Measurements from ENCODE around the gene CLEC16A.

The CLEC16A gene

DNA sequence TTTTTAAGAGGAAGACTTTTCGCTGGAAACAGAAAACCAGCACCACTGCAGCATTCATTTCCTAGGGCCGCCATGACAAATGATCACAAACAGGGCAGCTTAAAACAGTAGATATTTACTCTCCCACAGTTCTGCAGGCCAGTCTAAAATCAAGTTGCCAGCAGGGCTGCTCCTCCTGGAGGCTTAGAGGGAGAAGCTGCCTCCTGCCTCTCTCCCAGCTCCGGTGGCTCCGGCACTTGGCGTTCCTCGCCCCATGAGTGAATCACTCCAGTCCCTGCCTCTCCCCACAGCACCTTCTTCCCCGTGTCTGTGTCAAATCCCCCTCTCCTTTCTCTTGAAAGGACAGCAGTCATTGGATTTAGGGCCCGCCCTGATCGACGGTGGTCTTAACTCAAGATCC lies 239.6 kb downstream of the CLEC16A start:
- no peak for DNase-seq

DNA sequence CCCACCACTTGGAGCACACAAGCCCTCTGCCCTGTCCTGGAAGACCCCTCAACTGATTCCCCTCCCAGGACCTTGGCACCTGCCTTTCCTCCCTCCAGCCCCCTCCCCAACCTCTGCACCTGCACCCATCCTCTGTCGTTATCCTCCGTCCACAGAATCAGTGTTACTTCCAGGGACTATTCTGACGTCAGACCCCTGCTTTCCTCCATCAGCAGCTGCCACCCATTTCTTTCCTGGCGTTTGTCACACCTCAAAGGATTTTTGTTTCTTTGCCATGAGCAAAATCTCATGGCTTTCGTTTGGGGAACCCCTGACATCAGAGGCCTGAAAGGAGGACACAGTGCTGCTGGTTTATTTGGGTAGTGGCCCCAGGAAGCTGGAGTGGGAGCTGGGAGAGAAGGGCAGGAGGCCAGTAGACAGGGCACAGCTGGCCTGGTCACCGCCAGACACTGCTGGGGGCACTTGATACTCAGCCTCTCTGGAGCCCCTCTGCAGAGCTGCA lies 243.2 kb downstream of the CLEC16A start:
- DNase-seq: no peak

- no peak for DNase-seq
Measured at GRCh38 chr16:11188801-11189740, 244.7 kb downstream of the CLEC16A start.

DNA sequence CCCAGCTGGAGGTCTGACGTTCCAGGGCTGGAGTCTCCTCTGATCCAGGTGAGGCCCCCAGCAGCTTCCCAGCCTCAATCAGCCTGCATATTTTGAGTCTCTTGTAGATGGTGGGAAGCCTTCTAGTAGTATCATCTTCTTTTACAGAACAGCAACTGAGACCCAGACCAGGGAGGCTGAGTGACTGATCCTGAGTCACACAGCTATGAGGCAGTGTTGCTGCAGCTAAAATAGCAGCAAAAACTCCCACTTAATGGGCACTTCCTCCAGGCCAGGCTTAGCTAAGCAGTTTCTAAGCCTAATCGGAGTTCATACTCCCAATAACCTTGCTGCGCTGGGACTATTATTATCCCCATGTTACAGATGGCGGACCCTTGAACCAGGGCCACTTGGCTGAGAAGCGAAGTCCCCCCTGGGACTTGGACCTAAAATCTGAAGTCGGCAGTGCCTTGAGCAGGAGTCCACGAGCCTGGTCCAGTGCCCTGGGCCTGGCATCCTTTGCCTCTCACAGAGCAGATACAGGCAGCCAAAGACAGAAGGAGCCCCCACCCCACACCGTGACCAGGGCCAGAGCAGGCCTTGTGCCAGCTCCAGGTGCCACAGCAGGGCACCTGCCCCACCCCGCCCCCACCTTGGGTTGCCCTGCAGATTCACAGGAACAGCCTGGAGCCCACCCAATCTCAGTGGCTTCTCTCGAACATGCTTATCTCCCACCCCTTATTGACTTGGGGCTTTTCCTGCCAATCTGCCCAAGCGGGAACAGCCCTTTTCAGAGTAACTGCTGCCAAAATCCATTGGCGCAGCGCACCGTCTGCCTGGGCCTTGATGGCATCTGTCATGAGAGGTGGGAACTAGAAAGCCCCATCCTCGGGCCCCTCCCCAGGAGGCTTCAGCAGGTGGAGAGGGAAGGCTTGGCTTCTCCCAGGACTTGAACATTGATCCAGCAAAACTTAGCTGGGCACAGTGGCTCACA lies 246.5 kb downstream of the CLEC16A start:
- DNase-seq: peak; percentile 85 to 94 (median 92)

- DNase-seq: no peak
Measured at GRCh38 chr16:11191665-11192064, 247.3 kb downstream of the CLEC16A start.

DNA sequence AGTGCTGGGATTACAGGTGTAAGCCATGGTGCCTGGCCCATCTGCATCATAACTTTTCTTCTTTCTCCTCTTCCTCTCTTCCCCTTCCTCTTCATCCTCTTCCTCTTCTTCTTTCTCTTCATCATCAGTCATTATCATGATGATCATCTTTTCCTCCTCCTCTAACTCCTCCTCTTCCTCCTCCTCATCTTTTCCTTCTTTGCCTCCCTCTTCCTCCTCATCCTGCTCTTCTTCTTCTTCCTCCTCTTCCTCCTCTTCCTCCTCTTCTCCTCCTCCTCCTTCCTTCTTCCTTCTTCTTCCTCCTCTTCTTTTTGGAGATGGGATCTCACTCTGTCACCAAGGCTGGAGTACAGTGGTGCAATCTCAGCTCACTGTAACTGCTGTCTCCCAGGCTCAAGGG lies 249.1 kb downstream of the CLEC16A start:
- no peak for DNase-seq

DNA sequence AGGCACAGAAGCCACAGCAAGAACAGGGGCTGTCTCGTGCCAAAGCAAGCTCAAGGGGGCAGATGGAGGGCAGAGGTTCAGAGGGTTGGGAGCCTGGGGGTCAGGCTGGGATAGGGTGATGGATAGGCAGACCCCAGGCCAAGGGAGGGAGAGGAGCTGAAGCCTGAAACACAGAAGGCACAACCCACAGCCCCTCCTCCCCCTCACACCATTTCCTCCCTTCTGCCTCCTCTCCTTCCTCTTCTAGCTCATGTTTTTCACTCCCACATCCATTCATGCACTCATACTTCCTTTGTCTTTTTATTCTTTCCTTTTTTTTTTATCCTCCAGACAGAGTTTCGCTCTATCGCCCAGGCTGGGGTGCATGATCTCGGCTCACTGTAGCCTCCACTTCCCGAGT lies 250.5 kb downstream of the CLEC16A start:
- peak in 1 of 3 donors; percentile 32 for DNase-seq

DNA sequence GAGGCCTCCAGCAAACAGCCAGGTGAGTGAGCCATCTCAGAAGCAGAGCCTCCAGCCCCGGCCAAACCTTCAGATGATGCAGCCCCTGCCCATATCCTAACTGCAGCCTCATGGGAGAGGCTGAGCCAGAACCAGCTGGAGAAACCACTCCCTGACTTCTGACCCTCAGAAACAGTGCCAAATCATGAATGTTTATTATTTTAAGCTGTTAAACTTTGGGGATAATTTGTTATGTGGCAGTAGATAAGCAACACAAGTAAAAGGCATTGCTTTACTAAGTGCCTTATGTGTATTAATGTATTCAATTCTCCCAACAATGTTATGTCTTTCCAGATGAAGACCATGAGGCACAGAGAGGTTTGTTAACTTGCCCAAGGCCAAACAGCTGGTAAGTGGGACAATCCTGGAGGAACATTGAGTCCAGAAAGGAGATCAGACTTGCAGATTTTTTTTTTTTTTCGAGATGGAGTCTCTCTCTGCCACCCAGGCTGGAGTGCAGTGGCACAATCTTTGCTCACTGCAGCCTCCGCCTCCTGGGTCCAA lies 252.0 kb downstream of the CLEC16A start:
- DNase-seq: no peak

DNA sequence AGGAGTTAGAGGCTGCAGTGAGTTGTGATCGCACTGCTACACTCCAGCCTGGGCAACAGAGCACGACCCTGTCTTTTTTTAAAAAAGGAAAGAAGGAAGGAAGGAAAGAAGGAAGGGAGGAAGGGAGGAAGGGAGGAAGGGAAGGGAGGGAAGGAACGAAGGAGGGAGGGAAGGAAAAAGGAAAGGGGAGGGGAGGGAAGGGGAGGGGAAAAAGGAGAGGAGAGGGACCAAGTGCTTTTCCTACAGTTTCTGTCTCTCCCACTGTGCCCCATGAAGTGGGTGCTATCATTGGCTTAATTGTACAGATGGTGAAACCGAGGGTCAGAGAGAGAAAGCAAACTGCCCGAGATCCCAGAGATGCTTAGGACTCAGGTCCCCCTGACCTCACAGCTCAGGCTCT lies 254.0 kb downstream of the CLEC16A start:
- DNase-seq: no peak

DNA sequence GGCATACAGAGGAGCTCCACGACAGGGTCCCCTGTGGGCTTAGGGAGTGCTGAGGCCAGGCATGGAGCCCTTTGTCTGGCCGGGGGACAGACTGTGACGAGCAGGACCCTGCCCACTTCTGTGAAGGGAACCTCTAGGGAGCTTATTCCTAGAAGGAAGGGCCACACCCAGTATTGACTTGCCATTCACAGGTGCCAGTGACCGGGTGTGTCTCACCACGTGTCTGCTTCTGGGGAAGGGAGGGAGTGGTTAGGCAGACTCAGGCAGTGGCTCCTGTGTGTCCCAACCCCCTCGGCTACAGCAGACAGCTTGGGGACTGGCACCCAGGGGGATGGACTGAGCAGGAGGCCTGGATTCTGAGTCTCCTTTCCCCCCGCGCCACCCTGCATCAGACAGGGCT lies 254.5 kb downstream of the CLEC16A start:
- DNase-seq: no peak

- peak in 1 of 3 donors; percentile 28 for DNase-seq
Measured at GRCh38 chr16:11200592-11200991, 256.2 kb downstream of the CLEC16A start.

DNA sequence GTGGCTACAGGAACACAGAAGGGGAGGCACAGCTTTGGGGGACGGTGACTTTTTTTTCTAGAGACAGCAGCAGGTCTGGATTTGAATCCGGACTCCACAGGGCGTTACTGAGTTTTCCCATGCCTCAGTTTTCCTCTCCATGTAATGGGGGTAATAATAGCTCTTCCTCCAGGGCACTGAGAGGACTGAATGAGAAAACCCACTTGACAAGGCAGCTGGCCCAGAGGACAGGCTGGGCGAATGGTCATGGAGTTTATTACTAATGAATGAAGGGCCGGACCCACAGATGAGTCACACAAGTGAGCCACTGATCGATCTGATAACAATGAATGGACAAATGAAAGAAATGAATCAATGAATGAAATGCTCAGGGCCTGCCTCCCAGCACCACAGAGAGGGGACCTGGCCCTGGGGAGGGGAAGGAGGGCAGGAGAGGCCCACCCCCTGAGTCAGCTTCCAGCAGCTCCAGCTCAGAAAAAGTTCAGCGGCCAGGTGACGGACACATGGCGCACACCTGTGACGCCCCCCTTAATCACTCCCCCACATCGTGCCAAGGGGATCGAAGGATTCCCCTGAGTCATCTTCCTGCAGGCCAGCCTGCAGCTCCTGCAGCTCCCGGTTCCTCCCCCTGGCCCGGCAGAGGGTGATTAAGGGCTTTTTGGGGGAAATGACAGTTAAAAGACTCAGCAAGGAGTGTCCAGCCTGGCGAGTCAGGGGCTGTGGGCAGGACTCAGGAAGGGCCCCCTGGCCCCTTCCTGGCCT lies 257.3 kb downstream of the CLEC16A start:
- peak; percentile 86 to 95 (median 90) for DNase-seq

GRCh38 chr16:11202260-11203091 lies 258.1 kb downstream of the CLEC16A start:
- DNase-seq: peak in 2 of 3 donors; percentile 69 to 71

DNA sequence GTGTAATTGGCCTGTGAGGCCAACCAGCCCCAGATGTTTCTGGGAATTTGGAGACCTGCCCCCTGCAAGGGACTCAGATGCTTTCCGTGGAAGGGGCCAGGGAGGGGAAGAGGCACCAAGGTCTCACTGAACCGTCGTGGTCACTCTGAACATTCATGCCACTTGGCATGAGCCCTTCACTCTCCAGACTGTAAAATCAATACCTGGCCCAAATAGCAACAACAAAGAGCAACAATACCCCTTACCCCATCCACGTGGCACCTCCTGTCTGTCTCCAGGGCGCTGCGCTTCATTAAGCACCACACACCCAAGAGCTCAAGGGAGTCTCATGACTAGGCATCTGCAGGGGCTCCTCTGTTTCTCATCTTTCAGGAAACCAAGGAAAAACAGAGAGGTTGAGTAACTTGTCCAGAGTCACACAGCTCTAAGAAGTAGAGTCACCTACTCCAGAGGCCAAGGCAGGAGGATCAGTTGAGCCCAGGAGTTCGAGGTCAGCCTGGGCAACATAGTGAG lies 258.8 kb downstream of the CLEC16A start:
- no peak for DNase-seq

DNA sequence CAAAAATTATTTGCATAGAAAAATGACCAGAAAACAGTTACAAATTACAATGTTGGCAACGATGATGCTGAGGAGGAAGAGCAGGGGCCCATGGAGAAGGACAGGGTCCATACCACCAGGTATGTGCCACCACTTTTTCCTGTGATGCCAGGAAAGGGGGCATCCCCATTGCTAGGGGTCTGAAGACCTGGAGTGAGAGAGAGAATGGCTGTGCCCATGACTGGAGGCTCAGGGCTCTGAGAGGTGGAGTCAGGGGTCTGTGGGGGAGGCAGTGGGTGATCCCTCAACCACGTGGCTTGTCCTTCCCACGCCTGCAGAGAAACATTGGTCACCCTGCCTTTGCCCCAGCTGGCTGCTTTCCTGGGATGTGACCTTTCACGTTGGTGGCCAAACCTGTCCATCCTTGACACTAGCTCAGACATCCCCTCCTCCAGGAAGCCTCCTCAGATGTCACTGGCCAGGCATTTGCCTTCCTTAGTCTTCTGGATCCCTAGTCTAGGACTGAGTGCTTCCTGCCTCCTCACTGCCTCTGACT lies 260.2 kb downstream of the CLEC16A start:
- DNase-seq: peak in 1 of 3 donors; percentile 40

DNA sequence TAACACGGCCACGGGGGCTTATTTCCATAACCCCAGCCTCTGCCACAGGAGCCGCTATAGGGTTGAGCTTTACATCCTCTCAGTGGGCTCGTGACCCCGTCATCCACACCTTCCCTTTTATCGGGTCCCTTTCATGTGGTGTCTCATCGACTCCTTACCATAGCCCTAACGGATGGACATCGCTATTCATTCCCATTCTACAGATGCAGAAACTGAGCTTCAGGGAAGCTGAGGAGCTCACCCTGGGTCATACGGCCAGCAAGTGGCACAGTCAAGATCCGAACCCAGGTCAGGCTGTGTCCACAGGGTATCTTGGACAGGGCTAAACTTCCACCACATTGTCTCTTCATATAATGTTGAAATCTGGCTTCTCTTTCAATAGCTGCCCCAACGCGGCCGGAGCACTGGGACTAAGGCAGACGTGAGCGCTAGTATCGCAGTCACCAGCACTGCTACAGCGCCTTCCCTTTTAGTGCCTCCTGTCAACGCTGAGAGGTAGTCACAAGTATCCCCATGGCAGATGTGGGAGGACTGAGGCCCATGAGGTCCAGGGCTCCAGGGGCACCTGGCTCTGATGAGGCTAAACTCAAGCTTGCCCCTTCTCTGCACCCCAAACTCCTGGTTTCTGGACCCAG lies 260.8 kb downstream of the CLEC16A start:
- DNase-seq: no peak

- peak; percentile 90 to 97 (median 93) for DNase-seq
Measured at GRCh38 chr16:11205754-11206581, 261.6 kb downstream of the CLEC16A start.

- no peak for DNase-seq
Measured at GRCh38 chr16:11207646-11208045, 263.3 kb downstream of the CLEC16A start.

All from suppressor macrophage treated with lipopolysaccharide for 1 hour (primary cell).